ENCODE data around the gene IL18R1. TPM values are rescaled to one million over a fixed set of nuclear protein-coding genes. Genes with fewer than 3 reads are reported as not detected.

The IL18R1 gene
- total and polyA plus RNA-seq, 9 of the 15 experiments (the other 6 are each of a cell fraction or from before 2014, with no cell fraction given), result 0.55 to 10.0 (median 2.5) TPM

GRCh38 chr2:102422910-102423309, 67.3 kb downstream of the IL18R1 start, which contains the start of gene IL18RAP:
TSS of gene IL18RAP (plus strand) at chr2:102423160. CDS start at chr2:102423278, 118 bp downstream.
- no peaks in the 10 kb centered on the region for H3K9me1 ChIP-seq (ENCODE audit: control insufficient read depth, insufficient read depth, low read length)
- H2AFZ ChIP-seq (ENCODE audit: low read depth, low read length), result peak within 1 kb of the TSS; percentile 23
- ChIA-PET POLR2A (no interaction called here), CTCF (ENCODE audit: low intra/inter-chr PET ratio) (no interaction called here)
- in situ Hi-C loops (cut with MboI), result no loop called here
- intact Hi-C loops (cut with micrococcal nuclease), result loop anchor here (2.0 kb wide), 1 partner anchor 20 kb away; no protein-coding TSS in a partner anchor
- no TSS peak for BruUV-seq (replicated peaks)
- ATAC-seq, result no peak
- H3K4me2 ChIP-seq (ENCODE audit: insufficient read depth, low read length), result peak within 1 kb of the TSS; percentile 59
- 19% methylated on average over 3 of the region's 3 CpGs for WGBS (ENCODE audit: insufficient coverage, low coverage, missing lambda C conversion rate)
- H3K79me2 ChIP-seq (ENCODE audit: control insufficient read depth, insufficient read depth, low read length), result no peaks in the 10 kb centered on the region
- H3K9me3 ChIP-seq (replicated peaks; ENCODE audit: control insufficient read depth, insufficient read depth, low read depth, low read length), result no peaks in the 10 kb centered on the region
- FAIRE-seq, result no peak
- no peaks in the 10 kb centered on the region for H4K20me1 ChIP-seq (replicated peaks; ENCODE audit: control insufficient read depth, insufficient read depth, low read length)
- H3K27me3 ChIP-seq (ENCODE audit: control insufficient read depth in 2 of 2, insufficient read depth in 2 of 2, low read length in 2 of 2), result no peaks in the 10 kb centered on the region
- no peaks in the 10 kb centered on the region for H3K36me3 ChIP-seq (ENCODE audit: control insufficient read depth, insufficient read depth, low read length)
- TF ChIP-seq SNAPC5 (CRISPR knock-in tag; IDR thresholded peaks at IDR 0.05) (no peak), CEBPB (tag; IDR thresholded peaks at IDR 0.05) (0 out of 2 replicates have a peak, but pooled peaks have one; percentile 17), GTF2E2 (tag; IDR thresholded peaks at IDR 0.05) (no peak; the same call in 1 of the 2 replicates), TSC22D4 (tag; IDR thresholded peaks at IDR 0.05) (no peak), HDAC3 (IDR thresholded peaks at IDR 0.05; ENCODE audit: borderline replicate concordance, partially characterized antibody) (no peak), SMAD1 (IDR thresholded peaks at IDR 0.05; ENCODE audit: low read depth, low read length, partially characterized antibody) (no peak), ZBTB1 (CRISPR knock-in tag; IDR thresholded peaks at IDR 0.05; ENCODE audit: borderline replicate concordance, low read depth) (no peak), ZKSCAN8 (CRISPR knock-in tag; IDR thresholded peaks at IDR 0.05) (peak; percentile 7; the same call in 1 of the 2 replicates), EWSR1 (IDR thresholded peaks at IDR 0.05; ENCODE audit: borderline replicate concordance, low read depth, partially characterized antibody) (no peak), HMGN3 (IDR thresholded peaks at IDR 0.05; ENCODE audit: borderline replicate concordance, extremely low read depth, insufficient read length, low read depth, low read length) (no peak), FOXJ3 (CRISPR knock-in tag; IDR thresholded peaks at IDR 0.05) (no peak), ZNF589 (CRISPR knock-in tag; IDR thresholded peaks at IDR 0.05; ENCODE audit: low read depth) (0 out of 2 replicates have a peak, but pooled peaks have one; percentile 2), ZNF644 (tag; IDR thresholded peaks at IDR 0.05; ENCODE audit: low read depth) (no peak; the same call in 1 of the 2 replicates)
- H3K27ac ChIP-seq (ENCODE audit: extremely low read depth, low read depth, low read length), result peak within 1 kb of the TSS; percentile 54; the same call in 2 of the 3 replicates
- peaks cover 21 to 51% of the 10 kb centered on the region in 2 experiments for H3K4me1 ChIP-seq (replicated peaks in 1 of 2; ENCODE audit: control insufficient read depth in 2 of 2, insufficient read depth in 2 of 2, low read length in 2 of 2)
- DNase-seq (ENCODE audit: extremely low read depth in 1 of 4, low spot score in 3 of 4), result no peak
- H3K9ac ChIP-seq (ENCODE audit: insufficient read depth in 1 of 2, low read depth in 2 of 2, low read length in 2 of 2), result peak within 1 kb of the TSS; percentile 10 to 17; a peak in 1 of 4 replicates
- no peak within 1 kb of the TSS for H3K4me3 ChIP-seq

Data from K562 (cell line).